LHCN-M2 (cell line): ENCODE measurements around the gene TGFBI. TPM values are rescaled to one million over a fixed set of nuclear protein-coding genes. Genes with fewer than 3 reads are reported as not detected.

Experiments
- DNase-seq: peaks from one replicate; pipeline ENCODE4 v3.0.0-alpha.2; 2012; ENCODE audit warnings: low read depth
- total RNA-seq: library from RNA; depleted of rRNA; stranded (reverse); fragments of >200 nt; gene quantifications from 2 replicates; pipeline ENCODE4 v1.2.3, GENCODE V29; 2014

The TGFBI gene
- total RNA-seq, 1 experiment from 2014 or later: 2,144 TPM

DNA sequence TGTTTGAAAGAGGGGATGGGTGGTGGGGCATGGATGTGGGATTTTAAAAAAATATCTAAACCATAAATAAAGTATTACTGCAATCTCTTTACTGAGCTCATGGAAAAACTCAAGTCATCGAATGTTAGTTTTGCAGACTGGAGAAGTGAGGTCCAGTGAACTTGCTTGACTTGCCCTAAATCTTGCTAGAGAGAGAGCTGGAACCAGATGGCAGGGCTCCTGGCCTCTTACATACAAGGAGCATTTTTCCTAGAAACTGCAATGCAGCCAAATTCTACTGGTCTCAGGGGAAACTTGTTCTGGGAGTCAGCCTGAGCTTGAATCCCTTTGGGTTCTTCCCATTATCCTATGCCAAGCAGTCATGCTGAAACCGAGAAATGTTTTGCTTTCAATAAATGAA is 2.9 kb upstream of the TGFBI start:
- DNase-seq: no peak

DNA sequence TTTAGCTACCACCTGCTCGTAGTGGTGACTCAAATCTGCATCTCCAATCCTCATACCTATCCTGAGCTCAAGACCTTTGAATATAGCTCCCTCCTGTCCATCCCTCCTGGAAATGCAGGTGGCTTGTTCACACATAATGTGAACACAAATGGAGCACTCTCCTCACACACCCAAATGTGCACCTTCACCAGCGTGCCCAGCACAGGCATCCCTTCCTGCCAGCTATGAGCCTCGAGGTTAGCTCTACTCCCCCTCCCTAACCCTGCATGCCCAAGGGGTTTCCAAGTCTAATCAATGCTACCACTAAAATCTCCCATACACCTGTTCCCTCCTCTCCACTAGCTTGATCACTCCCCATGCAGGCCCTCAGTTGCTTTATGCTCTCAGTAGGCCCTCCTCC is 2.2 kb upstream of the TGFBI start:
- DNase-seq: no peak

DNA sequence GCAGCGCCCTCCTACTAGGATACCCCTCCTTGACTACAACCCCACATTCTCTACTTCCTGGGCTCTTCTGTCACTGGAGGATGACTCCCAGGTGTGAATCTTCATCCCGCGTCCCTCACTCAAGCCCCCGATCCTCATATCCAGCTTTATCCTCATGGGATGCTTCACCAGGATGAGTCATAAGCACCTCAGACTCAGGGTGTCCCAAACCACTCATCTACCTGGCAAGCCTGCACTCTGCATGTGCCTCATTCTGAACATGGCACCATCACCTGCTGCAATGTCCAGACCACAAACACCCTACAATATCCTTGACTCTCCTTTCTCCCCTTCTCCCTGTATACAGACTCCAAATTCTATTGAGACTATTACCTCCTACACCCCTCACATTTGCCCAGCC is 1.5 kb upstream of the TGFBI start:
- DNase-seq: no peak

DNA sequence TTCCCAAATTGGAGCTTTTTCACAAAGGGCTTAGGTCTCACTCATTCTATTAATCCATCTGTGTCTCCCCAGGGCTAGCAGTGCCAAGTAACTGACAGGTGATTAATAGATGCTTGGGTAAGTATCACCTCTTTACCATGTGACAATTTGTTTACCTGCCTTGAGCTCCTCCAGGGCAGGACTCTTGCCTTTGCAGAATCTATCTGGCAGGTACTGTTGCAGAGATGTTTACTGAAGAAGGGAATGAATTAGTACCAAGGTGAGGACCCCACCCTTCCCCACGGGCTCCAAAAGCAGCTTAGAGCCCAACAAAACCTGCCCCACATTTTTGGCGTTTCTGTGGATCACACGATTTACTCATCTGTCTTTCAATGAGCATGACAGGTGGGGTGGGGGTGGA is 698 bp upstream of the TGFBI start:
- no peak for DNase-seq

DNA sequence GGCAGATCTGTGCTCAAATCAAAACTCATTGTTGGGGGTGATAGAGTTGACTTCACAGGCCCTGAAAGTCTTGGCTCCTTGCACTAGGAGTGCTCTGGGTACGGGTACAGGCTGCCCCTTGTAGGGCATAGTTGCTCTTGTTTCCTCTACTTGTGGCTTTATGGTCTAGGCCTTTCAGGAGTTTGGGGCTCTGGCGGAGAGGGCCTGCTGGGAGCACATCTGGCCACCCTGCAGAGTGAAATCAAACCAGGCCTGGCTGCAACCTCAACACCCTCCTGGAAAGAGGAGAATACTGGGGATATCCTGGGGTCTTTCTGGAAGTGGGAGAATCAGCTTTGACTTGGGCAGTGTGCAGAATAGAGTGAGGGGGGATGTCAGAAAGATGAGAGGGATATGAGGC is 1.5 kb downstream of the TGFBI start:
- no peak for DNase-seq

DNA sequence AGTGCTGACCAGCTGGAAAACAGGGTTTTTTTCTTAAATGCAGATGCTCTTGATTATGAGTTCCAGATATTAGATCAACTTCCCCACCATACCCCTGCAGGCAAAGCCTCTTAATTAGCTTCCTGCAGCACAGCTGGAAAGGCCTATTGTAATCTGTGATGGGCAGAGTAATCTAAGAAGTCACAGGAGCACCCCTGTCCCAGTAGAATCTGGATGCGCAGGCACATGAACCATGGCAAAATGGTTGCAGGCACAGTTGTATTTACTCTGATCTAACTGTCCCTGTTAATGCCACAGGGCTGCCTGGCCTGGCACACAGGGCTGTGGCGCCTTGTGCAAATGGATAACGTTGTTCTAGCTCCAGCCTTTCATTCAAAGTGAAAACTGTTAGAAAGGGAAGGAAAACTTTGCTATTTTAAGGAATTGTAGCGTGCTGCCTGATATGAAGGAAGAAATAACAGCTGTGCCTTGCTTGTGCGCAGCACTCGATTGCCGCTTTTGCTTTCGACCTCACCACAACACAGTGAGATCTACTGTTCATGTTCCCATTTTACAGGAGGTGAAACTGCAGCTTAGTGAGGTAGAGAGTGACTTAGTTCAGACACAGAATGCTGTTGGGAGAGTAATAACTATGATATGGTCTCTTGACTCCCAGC is 2.3 kb downstream of the TGFBI start:
- no peak for DNase-seq

DNA sequence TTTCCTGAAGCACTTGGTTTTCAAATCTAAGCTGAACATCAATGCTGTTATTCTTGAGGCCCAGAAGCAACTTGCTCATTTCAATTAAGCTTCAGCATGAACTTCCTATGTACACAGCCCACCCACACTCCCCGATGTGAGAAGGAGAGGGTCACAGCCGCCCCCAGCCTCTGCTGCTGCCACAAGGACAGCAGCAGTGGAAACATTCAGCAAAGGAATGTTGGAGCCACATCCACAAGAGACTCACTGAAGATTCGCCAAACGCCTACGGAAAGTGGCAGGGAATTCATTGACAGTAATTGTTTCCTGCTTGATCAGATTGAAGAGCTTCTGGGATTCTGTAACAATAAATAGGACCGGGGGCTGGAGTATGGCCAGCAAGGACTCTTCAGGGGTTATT is 2.9 kb downstream of the TGFBI start:
- DNase-seq: no peak

DNA sequence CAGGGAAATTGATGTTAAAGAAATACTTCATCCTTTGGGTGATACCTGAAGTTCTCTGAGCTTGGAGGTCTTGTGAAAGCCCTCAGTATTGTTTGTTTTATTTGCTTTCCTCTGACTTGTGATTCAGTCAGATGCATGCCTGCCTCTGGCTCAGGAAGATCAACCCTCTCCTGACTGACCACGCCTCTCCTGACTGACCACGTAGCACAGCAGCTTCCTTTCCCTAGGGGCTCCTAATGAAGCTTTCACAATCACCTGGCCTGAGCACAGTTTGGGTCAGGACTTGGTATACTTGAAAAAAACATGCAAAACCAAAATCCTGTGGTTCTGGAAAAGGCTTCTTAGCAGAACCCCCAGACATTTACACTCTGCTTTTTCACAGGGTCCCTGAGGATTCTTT is 3.8 kb downstream of the TGFBI start:
- peak; percentile 87 for DNase-seq

DNA sequence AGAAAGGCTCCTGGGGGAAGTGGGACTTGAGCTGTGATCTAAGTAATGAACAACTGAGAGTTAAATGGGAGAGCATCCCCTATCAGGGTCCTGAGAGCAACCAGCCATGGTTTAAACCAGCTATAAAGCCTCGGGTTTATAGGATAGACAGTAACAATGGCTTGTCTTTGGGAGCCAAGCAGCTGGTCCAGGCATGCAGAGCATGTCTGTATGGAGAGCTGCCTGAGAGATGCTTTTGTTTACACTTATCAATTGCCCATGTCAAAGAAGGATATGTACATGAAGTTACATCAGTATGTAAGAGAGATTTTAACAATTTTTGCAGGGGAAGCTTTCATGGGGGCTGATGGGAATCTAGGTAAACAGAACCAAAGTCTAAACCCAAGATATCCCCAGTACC is 4.4 kb downstream of the TGFBI start:
- DNase-seq: no peak

DNA sequence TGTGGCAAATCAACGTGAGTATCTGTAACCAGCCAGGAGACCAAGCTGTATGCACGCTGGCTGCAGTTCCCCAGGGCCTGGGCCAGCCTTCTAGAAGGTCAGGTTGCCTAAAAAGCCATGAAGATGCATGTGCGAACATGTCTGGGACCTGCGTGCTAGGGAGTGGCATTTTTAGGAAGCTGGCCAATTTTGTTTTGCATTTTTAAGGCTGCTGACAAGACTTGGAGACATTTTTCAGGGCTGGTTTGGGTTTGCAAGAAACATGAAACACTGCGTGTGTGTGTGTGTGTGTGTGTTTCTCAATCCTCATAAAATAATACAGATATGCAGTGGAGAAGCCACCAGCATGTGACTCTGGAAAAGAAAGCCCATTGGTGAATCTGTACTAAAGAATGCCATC is 5.1 kb downstream of the TGFBI start:
- DNase-seq: peak; percentile 60

DNA sequence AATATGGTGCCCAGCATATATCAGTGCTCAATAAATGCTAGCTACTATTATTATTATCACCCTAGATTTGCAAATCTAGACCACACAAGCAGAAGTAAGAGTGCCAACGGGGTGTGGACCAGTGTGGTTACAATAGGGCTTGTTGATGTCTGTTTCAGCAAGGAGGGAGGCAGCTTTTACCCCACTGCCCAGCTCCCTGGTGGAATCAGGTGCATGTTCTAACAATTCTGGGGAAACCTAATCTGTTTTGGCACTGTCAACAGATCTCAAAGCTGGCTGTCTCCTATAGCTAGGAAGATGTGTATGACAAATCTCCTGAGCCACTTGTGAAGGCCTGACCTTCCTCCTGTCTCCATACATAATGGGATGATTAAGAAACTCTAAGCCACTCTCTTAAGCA is 5.7 kb downstream of the TGFBI start:
- DNase-seq: no peak

DNA sequence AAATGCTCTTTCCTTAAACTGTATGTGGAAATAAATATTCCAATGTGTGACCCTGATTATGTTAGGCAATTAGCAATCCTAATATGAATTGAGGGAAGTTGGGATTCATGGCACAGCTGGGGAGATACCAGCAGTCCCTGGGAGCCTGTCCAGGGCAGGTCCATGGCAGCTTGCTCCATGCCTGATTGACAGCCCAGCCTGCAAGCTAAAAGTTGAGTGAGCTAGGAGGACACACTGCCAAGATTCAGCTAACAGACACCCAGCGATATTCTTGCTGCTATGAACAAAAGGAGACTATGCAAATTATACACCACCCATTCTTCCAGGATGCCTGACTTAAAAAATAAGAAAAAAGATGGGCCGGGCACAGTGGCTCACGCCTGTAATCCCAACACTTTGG is 6.2 kb downstream of the TGFBI start:
- DNase-seq: peak; percentile 92

DNA sequence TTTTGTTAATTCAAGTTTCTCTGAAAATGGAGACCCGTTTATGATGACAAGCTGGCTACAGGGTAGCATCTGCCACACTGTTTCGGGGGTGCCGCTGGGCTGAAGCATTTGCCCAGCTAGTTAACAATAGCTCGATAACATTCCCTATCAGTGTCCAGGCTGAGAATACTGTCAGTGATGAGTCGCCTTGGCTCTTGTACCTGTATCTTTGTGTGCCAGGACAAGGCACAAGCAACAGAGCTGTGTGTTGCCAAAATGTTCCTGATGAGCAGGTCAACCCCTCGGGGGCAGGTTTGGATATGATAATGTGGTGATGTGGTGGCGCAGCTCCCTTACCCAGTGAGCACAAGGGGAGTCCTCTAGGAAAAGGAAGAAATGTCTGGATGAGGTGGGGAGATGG is 7.0 kb downstream of the TGFBI start:
- DNase-seq: no peak

DNA sequence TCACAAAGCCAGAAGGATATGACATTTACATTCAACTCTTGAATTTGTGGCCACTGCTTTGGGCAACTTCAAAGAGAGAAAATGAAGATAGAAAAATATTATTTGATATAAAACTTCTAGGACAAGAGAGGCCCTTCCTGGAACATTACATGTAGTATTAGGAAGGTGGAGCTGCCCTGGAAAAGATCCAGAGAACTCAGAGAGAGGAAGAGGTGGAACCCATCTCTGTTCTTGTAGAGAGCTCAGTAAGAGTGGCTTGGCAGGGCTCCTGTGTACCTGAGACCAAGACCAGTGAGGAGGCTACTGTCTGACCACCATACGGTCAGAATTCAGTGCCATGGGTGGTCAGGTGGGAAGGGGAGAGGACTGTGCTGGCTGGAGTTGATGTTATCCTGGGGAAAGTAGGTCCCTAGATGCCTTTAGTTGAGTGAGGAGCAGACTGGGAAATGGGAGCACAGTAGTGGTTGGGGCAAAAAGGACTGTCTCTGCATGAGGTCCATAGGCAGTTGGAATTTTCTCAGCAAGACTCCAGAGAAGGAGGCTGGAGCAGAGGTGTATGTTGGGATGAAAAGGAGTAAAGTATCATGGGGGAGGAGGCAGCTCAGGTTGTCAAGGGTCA is 7.6 kb downstream of the TGFBI start:
- no peak for DNase-seq

DNA sequence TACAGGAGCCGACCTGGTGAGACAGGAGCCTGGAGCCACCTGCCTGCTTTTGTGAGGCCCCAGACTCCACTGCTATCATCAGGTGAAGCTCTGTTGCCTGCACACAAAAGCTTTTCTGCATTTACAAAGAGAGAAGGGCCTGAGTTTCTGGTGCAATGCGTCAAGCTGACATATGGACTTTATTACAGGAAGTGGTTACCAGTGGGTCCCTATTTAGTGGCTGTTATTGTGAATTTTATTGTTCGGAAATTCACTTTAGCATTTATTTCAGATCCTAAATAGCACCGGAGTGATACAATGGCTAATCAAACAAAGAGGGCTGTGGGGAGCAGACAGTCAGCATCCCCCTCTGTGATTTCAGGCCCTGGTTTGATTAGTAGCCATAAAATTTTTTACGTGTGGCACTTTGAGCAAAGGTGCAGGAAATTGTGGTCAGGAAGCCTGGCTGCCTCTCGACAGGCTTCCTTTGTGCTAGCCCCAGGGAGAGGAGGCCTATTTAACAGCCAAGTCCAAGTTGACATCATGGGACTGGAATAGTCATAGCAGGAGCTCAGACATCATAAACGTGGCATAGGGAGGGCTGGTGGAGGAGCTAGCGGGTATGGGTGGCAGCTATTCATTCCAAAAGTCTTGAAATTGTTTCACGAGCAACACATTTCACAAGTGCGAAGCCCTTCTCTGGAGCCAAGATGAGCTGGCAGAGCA is 8.4 kb downstream of the TGFBI start:
- DNase-seq: no peak

DNA sequence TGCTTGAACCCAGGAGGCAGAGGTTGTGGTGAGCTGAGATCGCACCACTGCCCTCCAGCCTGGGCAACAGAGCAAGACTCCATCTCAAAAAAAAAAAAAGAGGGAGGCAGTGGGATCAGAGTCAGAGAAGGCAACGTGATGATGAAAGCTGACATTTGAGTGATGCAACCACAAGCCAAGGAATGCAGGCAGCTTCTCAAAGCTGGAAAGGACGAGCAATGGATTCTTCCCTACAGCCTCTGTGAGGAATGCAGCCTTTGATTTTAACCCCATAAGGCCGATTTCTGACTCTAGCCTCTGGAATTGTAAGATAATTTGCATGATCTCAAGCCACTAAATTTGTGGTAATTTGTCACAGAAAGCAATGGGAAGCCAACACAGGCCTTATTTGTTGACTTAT is 9.8 kb downstream of the TGFBI start:
- peak; percentile 62 for DNase-seq

DNA sequence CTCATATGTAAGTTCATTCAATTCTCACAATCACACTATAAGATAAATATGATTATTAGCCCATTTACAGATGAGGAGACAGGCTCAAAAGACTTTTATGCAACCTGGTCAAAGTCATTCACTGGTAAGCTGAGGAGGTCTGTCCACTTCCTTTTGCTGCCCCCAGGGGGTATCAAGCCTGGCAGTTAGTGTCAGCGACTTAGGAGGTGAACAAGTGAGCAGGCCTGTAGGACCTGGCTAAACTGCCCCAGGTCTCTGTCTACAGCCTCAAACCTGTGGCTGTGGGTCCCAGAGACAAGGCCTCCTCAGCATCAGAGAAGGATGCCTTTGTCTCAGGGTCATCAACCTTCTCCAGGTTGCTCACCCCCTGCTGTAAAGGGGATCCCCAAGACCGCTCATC is 10.4 kb downstream of the TGFBI start:
- no peak for DNase-seq

DNA sequence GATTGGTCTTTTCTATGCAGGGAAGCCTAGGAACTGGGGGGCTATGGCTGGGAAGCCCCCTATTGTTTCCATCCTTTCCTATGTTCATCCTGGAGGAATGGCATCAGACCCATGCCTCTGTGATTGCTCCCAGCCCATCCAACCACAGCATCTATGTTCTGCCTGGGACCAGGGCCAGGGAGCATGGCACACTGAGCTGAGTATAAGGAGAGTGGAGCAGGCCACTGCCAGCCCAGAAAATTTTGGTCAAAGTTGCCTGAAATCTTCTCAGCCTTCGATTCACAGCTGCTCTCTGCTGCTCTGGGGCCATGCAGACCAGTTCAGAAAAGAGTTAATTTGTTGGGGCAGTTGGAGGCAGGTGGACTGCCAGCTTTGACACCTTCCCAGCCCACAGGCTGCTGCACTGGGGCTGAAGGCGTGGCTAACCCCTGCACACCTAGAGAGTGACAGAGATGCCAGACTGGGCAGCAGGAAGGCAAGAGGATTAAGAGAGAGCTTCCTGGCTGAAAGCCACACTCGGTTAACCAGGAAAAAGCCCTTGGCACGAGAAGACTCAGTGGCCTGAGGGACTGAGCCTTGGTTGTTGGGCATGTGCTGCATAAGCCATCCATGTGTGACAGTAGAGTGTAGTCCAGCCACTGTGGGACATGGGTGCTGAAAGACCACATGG is 12.1 kb downstream of the TGFBI start:
- no peak for DNase-seq

DNA sequence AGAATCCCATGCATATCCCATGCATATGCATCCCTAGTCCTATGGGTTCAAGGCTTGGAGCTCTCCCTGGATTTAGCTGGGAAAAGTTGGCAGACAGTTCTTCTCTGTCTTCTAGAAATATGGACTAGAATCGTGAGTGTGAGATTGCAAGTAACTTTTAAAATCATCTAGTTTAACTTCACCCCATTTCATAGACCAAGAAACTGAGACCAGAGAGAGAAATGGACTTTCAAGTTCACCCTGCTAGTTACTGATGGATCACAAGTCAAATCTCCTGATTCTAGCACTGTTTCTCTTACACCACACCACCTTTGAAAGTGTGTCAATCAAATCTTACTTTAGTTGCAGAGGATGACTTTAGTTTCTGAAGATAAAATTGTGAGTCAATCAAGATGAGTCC is 13.4 kb downstream of the TGFBI start:
- no peak for DNase-seq

DNA sequence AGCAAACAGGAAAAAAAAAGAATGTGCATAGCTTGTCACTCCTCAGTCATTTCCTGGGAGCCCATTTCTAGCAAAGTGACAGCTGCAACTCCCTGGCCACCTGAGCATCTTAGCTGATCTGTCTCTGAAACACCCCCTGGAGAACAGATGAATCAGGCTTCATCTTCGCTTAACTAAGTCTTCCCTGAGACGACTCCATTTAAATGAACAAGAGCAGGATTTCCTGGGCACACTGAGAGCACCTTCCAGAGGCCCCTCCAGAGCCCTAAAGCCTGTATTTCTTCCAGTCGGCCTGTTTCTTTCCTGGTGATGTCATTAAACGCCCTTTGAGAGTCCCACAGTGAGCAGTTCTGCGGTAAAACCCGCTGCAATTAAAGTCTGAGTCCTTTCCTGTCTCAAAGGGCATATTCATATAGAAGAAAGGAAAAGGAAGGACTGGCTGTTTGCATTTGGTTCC is 13.9 kb downstream of the TGFBI start:
- peak; percentile 85 for DNase-seq

DNA sequence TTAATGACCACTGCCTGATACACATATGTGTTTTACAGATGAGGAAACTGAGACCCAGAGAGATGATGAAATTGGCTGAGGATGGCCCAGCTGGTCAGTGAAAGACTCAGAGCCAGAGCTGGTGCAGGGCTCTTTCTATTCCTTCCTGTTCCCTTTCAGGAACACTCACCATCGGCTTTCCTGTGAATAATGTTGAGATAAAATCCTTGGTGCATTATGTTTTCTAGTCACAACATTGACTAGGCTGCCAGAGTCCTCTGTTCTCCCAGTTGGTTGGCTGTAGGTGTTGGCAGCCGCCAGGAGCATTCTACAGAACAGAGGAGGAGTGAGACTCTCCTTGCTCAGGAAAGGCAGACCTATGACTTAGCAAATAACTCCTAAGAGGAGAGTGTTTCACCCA is 14.8 kb downstream of the TGFBI start:
- DNase-seq: no peak

DNA sequence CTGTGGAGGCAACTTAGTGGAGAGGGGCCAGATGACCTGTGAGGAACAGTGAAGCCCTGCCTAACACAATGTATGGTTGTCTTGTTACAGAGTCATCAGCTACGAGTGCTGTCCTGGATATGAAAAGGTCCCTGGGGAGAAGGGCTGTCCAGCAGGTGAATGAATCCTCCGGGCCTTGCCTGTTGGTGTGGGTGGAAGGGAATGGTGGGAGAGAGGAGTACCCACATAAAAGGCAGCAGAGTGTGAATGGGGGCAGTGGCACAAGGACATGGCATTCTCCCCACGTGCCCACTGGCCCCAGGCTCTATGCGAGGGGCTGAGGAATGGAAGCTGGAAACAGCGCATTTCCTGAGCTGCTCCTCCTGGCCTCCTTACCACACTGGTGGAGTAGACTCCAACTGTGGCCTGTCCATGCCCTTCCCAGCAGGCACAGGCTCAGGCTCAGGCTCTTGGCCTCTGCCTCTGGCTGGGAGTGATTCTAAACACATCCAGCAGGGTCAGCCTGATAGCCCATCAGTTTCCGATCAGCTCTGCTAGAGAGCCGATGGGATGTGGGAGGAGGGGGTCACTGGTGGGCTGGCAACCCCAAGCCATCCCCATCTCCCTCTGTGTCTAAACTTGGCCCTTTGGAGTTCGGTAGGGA is 15.3 kb downstream of the TGFBI start:
- DNase-seq: no peak
